GM20000 (cell line): Measurements from ENCODE around the gene TTLL9.
A peak's percentile ranks its signal among the peaks of the same experiment; 100 is the strongest.
"Not testable (repeated sequence)": the region's sequence is repeated elsewhere in the genome, so short reads cannot be mapped to it uniquely, and the experiment has no call there.

Source experiments
- DNase-seq: peaks from one replicate; pipeline ENCODE4 v3.0.0; 2012; ENCODE audit warnings: low spot score
- CTCF ChIP-seq: IDR thresholded peaks from 2 replicates; pipeline ENCODE4 v1.5.1; 2012; ENCODE audit warnings: mild to moderate bottlenecking, control low read depth; ENCODE audit errors: extremely low read depth, missing control alignments

Gene TTLL9

GRCh38 chr20:31919410-31920155, 49.1 kb downstream of the TTLL9 start:
- no peak for TF ChIP-seq CTCF
- no peak for DNase-seq

- no peak for DNase-seq
- no peak for TF ChIP-seq CTCF
Measured at GRCh38 chr20:31920275-31920855, 49.9 kb downstream of the TTLL9 start.

- not testable (repeated sequence) for DNase-seq
Measured at GRCh38 chr20:31921480-31921879, 51.0 kb downstream of the TTLL9 start.

- DNase-seq: no peak
- TF ChIP-seq CTCF: no peak
Measured at GRCh38 chr20:31922181-31922580, 51.7 kb downstream of the TTLL9 start.

GRCh38 chr20:31922588-31922987, 52.2 kb downstream of the TTLL9 start:
- no peak for DNase-seq
- no peak for TF ChIP-seq CTCF

GRCh38 chr20:31923388-31924331, 53.2 kb downstream of the TTLL9 start:
- TF ChIP-seq CTCF: no peak
- DNase-seq: peak; percentile 76

- TF ChIP-seq CTCF: no peak
- no peak for DNase-seq
Measured at GRCh38 chr20:31924561-31924960, 54.1 kb downstream of the TTLL9 start.
